Middle frontal gyrus (tissue), 1 donor: ENCODE measurements around the gene PILRB.

ENCODE experiments used
- DNase-seq: peaks from one replicate; pipeline ENCODE4 v3.0.0-alpha.2; 2015; ENCODE audit warnings: low spot score; ENCODE audit errors: extremely low spot score

PILRB gene

DNA sequence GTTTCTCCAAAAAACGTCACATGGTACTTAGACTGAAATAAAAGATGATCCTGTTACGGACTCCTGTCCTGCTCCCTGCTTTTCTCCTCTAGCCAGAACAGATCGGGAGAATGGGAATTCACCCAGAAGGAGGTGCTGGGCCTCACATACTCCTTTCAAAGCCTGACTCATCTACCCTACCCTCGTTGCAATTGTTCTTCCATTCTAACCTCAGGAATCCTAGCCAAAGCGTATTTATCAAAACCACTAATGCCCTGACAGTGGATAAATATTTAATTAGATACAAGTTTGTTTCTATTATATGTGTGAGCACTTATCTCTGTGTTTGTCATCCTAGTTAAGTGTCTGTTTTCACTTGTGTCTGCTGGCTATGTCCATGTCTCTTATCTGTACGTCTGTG lies 48.9 kb downstream of the PILRB start:
- DNase-seq, result no peak

DNA sequence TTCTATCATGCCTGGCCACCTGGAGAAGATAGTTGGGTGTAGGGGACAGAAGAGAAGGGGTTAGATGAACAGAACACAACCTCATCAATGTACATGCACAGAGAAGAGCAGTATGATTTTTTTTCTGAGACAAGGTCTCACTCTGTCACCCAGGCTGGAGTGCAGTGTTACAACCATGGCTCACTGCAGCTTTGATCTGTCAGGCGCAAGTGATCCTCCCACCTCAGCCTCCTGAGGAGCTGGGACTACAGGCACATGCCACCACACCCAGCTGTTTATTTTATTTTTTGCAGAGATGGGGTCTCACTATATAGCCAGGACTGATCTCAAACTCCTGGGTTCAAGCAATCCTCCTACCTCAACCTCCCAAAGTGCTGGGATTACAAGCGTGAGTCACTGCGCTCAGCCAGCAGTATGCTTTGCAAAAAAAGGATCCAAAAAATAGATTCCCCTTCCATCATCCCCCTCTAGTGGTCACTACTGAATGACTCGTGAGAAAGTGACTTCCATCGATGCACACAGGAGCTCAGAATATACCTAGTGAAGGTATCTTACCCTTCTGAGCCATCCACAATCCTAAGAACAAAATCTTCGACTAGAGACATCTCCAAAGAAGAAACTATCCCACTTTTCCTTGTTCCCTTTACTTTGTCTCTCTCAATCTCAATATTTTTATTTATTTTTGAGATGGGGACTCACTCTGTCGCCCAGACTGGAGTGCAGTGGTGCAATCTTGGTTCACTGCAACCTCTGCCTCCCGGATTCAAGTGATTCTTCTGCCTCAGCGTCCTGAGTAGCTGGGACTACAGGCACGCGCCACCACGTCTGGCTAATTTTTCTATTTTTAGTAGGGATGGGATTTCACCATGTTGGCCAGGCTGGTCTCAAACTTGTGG lies 49.6 kb downstream of the PILRB start:
- DNase-seq, result peak; percentile 11

DNA sequence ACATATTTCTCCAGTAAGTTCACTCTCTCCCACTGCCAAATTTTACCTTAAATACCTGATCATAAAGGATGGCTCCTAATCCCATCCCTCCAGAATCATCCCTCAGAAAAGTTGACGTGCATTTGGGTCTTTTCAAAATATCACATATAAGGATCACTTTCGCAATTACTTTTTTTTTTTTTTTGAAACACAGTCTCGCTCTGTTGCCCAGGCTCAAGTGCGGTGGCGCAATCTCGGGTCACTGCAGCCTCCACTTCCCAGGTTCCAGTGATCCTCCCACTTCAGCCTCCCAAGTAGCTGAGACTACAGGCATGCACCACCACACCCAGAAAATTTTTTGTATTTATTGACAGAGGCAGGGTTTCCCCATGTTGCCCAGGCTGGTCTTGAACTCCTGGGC lies 53.2 kb downstream of the PILRB start:
- DNase-seq, result no peak

DNA sequence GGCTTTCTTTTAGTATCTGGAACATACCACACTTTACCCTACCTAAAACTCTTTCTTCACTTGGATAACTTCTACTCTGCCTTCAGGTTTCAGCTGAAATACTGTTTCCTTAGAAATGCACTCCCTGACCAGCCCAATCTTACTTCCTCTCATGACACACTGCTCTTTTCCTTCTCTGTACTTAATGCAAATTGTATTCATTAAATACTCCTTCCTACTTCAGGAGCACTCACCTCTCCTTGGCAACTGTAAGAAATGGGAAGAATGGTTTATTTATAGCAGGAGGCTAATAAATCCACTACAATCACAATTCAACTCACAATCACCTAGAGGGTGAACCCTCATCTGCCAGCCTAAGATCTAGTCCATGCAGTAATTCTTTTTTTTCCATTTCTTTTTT lies 55.4 kb downstream of the PILRB start:
- no peak for DNase-seq

DNA sequence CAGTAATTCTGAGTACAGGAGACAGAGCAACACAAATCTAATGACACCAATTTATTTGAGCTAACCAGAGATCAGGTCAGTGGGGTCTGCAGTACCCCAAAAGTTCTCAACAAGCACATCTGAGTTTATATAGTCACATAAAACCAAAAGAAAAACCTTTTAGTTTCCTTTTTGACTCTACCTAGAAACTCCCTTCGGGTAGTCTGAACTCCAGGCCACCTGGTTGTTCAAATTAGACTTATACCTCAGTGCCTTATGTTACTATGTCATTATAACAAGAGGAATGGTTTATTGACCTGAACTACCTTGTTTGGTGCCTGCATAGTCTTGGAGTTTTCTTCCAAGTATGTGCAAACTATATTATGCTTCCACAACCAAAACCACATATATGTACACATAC lies 56.0 kb downstream of the PILRB start:
- DNase-seq, result no peak

DNA sequence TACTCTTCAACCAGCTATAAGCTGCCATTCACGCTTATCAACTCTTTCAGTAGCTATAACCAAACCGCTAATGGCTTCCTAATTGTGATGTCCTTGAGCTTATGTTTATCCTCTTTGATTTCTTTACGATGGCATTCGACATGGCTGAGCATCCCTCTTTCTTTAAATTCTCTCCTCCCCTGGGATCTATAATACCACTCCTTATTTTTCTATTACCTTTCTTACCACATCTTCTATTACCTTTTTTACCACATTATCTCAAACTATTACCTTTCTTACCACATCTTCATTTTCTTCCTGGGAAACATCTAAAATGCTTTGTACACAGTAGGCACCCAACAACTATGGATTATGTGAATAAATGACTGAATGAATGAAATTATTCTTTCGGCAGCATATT lies 57.5 kb downstream of the PILRB start:
- no peak for DNase-seq
